Stimulated activated CD4-positive, alpha-beta T cell treated with anti-CD3 and anti-CD28 coated beads, Interleukin-4, amount 100 ng/mL, for 1 hour (primary cell): ENCODE measurements around the gene EPB41L3.
"Not testable (repeated sequence)": the region's sequence is repeated elsewhere in the genome, so short reads cannot be mapped to it uniquely, and the experiment has no call there.

Experiments used
- DNase-seq: peaks from one replicate; pipeline ENCODE4 v3.0.0-alpha.2; 2020

EPB41L3 gene

GRCh38 chr18:5543773-5544389 is at the start of gene EPB41L3:
EPB41L3 (minus strand) TSS chr18:5543997; CDS start chr18:5489183, 54,814 bp downstream.
- no peak for DNase-seq

- DNase-seq: no peak
Observed at GRCh38 chr18:5588529-5588928, 44.7 kb upstream of the EPB41L3 start.

- DNase-seq: no peak
Observed at GRCh38 chr18:5585653-5586052, 41.9 kb upstream of the EPB41L3 start.

- DNase-seq: no peak
Observed at GRCh38 chr18:5584746-5585417, 41.1 kb upstream of the EPB41L3 start.

- DNase-seq: no peak
Observed at GRCh38 chr18:5582849-5583681, 39.3 kb upstream of the EPB41L3 start.

GRCh38 chr18:5582076-5582475 is 38.3 kb upstream of the EPB41L3 start:
- DNase-seq: no peak

- DNase-seq: no peak
Observed at GRCh38 chr18:5574843-5575242, 31.0 kb upstream of the EPB41L3 start.

GRCh38 chr18:5571666-5572065 is 27.9 kb upstream of the EPB41L3 start:
- DNase-seq: no peak

GRCh38 chr18:5570613-5571012 is 26.8 kb upstream of the EPB41L3 start:
- DNase-seq: not testable (repeated sequence)

- no peak for DNase-seq
Observed at GRCh38 chr18:5568416-5568815, 24.6 kb upstream of the EPB41L3 start.

GRCh38 chr18:5558851-5559250 is 15.1 kb upstream of the EPB41L3 start:
- DNase-seq: no peak

- DNase-seq: no peak
Observed at GRCh38 chr18:5556310-5556974, 12.6 kb upstream of the EPB41L3 start.

- DNase-seq: no peak
Observed at GRCh38 chr18:5554629-5555028, 10.8 kb upstream of the EPB41L3 start.

- no peak for DNase-seq
Observed at GRCh38 chr18:5546660-5547059, 2.9 kb upstream of the EPB41L3 start.

- no peak for DNase-seq
Observed at GRCh38 chr18:5543036-5543680, 639 bp downstream of the EPB41L3 start.

GRCh38 chr18:5542515-5543035 is 1.2 kb downstream of the EPB41L3 start:
- DNase-seq: no peak

GRCh38 chr18:5541644-5542043 is 2.2 kb downstream of the EPB41L3 start:
- no peak for DNase-seq

GRCh38 chr18:5539391-5539790 is 4.4 kb downstream of the EPB41L3 start:
- DNase-seq: no peak

- no peak for DNase-seq
Observed at GRCh38 chr18:5538544-5538943, 5.3 kb downstream of the EPB41L3 start.

GRCh38 chr18:5537860-5538259 is 5.9 kb downstream of the EPB41L3 start:
- DNase-seq: no peak

- DNase-seq: no peak
Observed at GRCh38 chr18:5534845-5535244, 9.0 kb downstream of the EPB41L3 start.

GRCh38 chr18:5532066-5532465 is 11.7 kb downstream of the EPB41L3 start:
- no peak for DNase-seq
